ENCODE data around the gene EHBP1. TPM values are rescaled to one million over a fixed set of nuclear protein-coding genes. Genes with fewer than 3 reads are reported as not detected.

Gene EHBP1
- total RNA-seq, 3 donors from 2014 or later (not counting 1 experiment from before 2014, with no cell fraction given): 22.4 to 33.4 (median 28.3) TPM

DNA sequence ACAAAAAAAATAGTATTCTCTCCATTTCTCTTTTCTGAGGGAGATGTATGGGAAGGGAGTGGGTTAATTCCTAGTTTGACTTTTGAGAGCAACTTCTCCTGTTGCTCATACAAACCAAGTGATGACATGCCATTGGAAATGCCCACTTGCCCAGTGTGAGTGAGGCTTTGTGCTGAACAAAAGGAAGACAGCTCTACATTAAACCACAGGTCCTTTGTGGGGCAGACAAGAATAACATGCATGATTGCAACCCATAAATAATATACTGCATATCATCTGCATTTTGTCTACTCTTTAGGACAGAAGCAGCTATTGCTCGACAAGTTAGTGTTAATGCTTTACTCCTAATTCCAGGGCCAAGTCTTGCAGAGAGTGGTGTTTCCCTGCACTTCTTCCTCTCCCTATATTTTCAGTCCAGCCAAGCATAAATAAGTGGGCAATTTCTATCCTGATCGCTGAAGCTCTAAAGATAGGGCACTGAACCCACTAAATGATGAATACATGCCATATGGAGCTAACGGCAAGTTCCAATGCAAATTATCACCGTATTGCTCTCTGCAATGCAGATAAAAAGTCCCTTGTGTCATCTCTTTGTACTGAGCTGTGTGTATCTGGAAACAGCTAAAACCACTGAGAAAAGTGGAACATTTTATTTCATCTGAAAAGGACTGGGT lies 19.4 kb upstream of the EHBP1 start:
- 87% methylated on average over 4 of the region's 4 CpGs for WGBS (ENCODE audit: insufficient coverage)
- Mint-ChIP-seq H3K36me3 (no peaks in the 10 kb centered on the region), H3K4me3 (no peak overlapping the region), H3K9me3 (no peaks in the 10 kb centered on the region), H3K27me3 (ENCODE audit: low read depth in 2 of 2) (peaks cover 29 to 60% of the 10 kb centered on the region in 2 donors), H3K27ac (no peak overlapping the region), H3K4me1 (no peaks in the 10 kb centered on the region)
- TF ChIP-seq, protein P1, sequence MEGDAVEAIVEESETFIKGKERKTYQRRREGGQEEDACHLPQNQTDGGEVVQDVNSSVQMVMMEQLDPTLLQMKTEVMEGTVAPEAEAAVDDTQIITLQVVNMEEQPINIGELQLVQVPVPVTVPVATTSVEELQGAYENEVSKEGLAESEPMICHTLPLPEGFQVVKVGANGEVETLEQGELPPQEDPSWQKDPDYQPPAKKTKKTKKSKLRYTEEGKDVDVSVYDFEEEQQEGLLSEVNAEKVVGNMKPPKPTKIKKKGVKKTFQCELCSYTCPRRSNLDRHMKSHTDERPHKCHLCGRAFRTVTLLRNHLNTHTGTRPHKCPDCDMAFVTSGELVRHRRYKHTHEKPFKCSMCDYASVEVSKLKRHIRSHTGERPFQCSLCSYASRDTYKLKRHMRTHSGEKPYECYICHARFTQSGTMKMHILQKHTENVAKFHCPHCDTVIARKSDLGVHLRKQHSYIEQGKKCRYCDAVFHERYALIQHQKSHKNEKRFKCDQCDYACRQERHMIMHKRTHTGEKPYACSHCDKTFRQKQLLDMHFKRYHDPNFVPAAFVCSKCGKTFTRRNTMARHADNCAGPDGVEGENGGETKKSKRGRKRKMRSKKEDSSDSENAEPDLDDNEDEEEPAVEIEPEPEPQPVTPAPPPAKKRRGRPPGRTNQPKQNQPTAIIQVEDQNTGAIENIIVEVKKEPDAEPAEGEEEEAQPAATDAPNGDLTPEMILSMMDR (IDR thresholded peaks at IDR 0.05): no peak
- DNase-seq (no peak), ATAC-seq (no peak)
- Histone ChIP-seq H3K27ac (ENCODE audit: low read length) (no peak overlapping the region), H3K9me3 (ENCODE audit: control insufficient read depth, insufficient read depth, low read length) (no peaks in the 10 kb centered on the region), H3K4me3 (ENCODE audit: low read length) (no peak overlapping the region), H3K27me3 (ENCODE audit: control insufficient read depth, insufficient read depth, low read length) (no peaks in the 10 kb centered on the region), H3K36me3 (ENCODE audit: control insufficient read depth, insufficient read depth, low read length) (no peaks in the 10 kb centered on the region), H3K4me1 (ENCODE audit: control insufficient read depth, insufficient read depth, low read length) (no peaks in the 10 kb centered on the region)
- intact Hi-C loops (cut with micrococcal nuclease): no loop called here

- no peaks in the 10 kb centered on the region for H3K36me3 ChIP-seq (ENCODE audit: control insufficient read depth, insufficient read depth, low read length)
- H3K27me3 Mint-ChIP-seq (ENCODE audit: low read depth in 2 of 2): peaks cover 23 to 46% of the 10 kb centered on the region in 2 donors
- DNase-seq (no peak), ATAC-seq (no peak)
- no peaks in the 10 kb centered on the region for H3K27me3 ChIP-seq (ENCODE audit: control insufficient read depth, insufficient read depth, low read length)
- H3K4me1 Mint-ChIP-seq: no peaks in the 10 kb centered on the region
- H3K4me3 Mint-ChIP-seq: no peak overlapping the region
- no peaks in the 10 kb centered on the region for H3K4me1 ChIP-seq (ENCODE audit: control insufficient read depth, insufficient read depth, low read length)
- H3K36me3 Mint-ChIP-seq: no peaks in the 10 kb centered on the region
- no peak overlapping the region for H3K27ac Mint-ChIP-seq
- WGBS (ENCODE audit: insufficient coverage): 86% methylated on average over 1 of the region's 2 CpGs
- TF ChIP-seq, protein P1 (IDR thresholded peaks at IDR 0.05): no peak
- H3K4me3 ChIP-seq (ENCODE audit: low read length): no peak overlapping the region
- no peaks in the 10 kb centered on the region for H3K9me3 ChIP-seq (ENCODE audit: control insufficient read depth, insufficient read depth, low read length)
- intact Hi-C loops (cut with micrococcal nuclease): no loop called here
- no peaks in the 10 kb centered on the region for H3K9me3 Mint-ChIP-seq
- no peak overlapping the region for H3K27ac ChIP-seq (ENCODE audit: low read length)
Observed at GRCh38 chr2:62687636-62688035, 17.9 kb upstream of the EHBP1 start.

DNA sequence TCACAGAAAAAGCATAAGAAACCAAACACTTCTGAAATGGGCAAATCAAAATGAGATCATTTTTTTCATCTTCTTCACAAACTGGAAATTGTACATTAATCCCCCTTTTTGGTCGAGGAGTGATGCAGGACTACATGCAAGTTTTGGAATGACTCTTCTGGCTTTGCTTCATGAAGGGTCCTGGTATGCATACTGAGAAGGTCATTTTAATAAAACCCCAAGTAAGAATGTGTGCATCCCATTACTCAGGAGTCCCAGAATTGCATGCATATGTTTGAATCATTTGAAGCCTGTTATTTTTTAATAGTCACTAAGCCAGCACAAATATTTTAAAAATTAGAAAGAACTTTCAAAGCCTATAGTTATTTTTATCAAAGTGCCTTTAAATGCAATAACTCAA lies 16.7 kb upstream of the EHBP1 start:
- peaks cover 28 to 47% of the 10 kb centered on the region in 2 donors for H3K27me3 Mint-ChIP-seq (ENCODE audit: low read depth in 2 of 2)
- H3K4me1 Mint-ChIP-seq: no peaks in the 10 kb centered on the region
- TF ChIP-seq, protein P1 (IDR thresholded peaks at IDR 0.05): no peak
- WGBS (ENCODE audit: insufficient coverage): 67% methylated on average over 1 of the region's 1 CpG
- Histone ChIP-seq H3K36me3 (ENCODE audit: control insufficient read depth, insufficient read depth, low read length) (no peaks in the 10 kb centered on the region), H3K4me1 (ENCODE audit: control insufficient read depth, insufficient read depth, low read length) (no peaks in the 10 kb centered on the region), H3K4me3 (ENCODE audit: low read length) (no peak overlapping the region), H3K27ac (ENCODE audit: low read length) (no peak overlapping the region), H3K9me3 (ENCODE audit: control insufficient read depth, insufficient read depth, low read length) (no peaks in the 10 kb centered on the region), H3K27me3 (ENCODE audit: control insufficient read depth, insufficient read depth, low read length) (no peaks in the 10 kb centered on the region)
- no peaks in the 10 kb centered on the region for H3K9me3 Mint-ChIP-seq
- no peaks in the 10 kb centered on the region for H3K36me3 Mint-ChIP-seq
- H3K27ac Mint-ChIP-seq: no peak overlapping the region
- DNase-seq (no peak), ATAC-seq (no peak)
- H3K4me3 Mint-ChIP-seq: no peak overlapping the region
- intact Hi-C loops (cut with micrococcal nuclease): no loop called here

DNA sequence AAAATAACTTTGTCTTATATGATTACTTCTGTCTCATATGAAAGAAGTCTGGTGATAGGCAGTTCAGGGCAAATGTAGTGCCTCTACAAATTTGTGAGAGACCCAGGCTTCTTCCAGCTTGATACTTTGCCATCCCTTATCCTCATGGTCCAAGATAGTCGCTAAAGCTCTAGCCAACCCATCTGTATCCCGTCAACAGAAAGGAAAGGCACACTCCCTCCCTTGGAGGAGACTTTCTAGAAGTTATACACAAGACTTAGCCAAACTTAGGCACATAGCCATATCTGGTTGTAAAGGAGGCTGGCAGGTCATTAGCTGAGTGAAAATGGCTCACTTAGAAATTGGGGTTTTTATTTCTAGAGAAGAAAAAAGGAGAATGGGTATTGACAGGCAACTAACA lies 14.3 kb upstream of the EHBP1 start:
- 100% methylated on average over 2 of the region's 2 CpGs for WGBS (ENCODE audit: insufficient coverage)
- peaks cover 21 to 52% of the 10 kb centered on the region in 2 donors for H3K27me3 Mint-ChIP-seq (ENCODE audit: low read depth in 2 of 2)
- ATAC-seq (no peak), DNase-seq (no peak)
- H3K9me3 Mint-ChIP-seq: no peaks in the 10 kb centered on the region
- Histone ChIP-seq H3K9me3 (ENCODE audit: control insufficient read depth, insufficient read depth, low read length) (no peaks in the 10 kb centered on the region), H3K27ac (ENCODE audit: low read length) (no peak overlapping the region), H3K36me3 (ENCODE audit: control insufficient read depth, insufficient read depth, low read length) (no peaks in the 10 kb centered on the region), H3K27me3 (ENCODE audit: control insufficient read depth, insufficient read depth, low read length) (no peaks in the 10 kb centered on the region), H3K4me3 (ENCODE audit: low read length) (no peak overlapping the region), H3K4me1 (ENCODE audit: control insufficient read depth, insufficient read depth, low read length) (no peaks in the 10 kb centered on the region)
- H3K36me3 Mint-ChIP-seq: no peaks in the 10 kb centered on the region
- intact Hi-C loops (cut with micrococcal nuclease): no loop called here
- H3K4me1 Mint-ChIP-seq: no peaks in the 10 kb centered on the region
- TF ChIP-seq, protein P1 (IDR thresholded peaks at IDR 0.05): no peak
- no peak overlapping the region for H3K27ac Mint-ChIP-seq
- H3K4me3 Mint-ChIP-seq: no peak overlapping the region
